Measurements from ENCODE around the gene YIPF3.

DNA sequence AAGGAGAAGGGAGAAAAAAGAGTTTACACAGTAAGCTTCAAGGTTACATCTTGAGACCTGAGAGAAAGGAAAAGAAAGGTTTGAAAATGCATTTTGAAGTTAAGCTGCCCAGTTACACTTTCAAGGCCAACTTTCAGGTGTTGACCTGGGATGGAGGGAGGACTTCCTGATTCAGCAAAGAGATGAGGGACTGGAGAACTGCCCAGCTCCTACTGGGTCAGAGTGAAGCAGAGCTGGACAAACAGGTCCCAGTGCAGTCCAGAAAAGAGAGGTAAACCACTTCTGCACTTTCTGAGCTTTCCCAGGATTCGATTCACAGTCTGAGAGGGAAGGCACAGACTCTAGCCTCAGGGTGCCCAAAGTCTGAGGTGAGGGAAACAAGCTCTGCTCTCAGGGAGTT lies 45.3 kb downstream of the YIPF3 start:
- TF ChIP-seq, protein P1, sequence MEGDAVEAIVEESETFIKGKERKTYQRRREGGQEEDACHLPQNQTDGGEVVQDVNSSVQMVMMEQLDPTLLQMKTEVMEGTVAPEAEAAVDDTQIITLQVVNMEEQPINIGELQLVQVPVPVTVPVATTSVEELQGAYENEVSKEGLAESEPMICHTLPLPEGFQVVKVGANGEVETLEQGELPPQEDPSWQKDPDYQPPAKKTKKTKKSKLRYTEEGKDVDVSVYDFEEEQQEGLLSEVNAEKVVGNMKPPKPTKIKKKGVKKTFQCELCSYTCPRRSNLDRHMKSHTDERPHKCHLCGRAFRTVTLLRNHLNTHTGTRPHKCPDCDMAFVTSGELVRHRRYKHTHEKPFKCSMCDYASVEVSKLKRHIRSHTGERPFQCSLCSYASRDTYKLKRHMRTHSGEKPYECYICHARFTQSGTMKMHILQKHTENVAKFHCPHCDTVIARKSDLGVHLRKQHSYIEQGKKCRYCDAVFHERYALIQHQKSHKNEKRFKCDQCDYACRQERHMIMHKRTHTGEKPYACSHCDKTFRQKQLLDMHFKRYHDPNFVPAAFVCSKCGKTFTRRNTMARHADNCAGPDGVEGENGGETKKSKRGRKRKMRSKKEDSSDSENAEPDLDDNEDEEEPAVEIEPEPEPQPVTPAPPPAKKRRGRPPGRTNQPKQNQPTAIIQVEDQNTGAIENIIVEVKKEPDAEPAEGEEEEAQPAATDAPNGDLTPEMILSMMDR (IDR thresholded peaks at IDR 0.05), result no peak
- TF ChIP-seq POLR2AphosphoS5 (IDR thresholded peaks at IDR 0.05), result no peak
